Hepatic stellate cell (primary cell): ENCODE data around the gene OR8S1.

Source experiments
- DNase-seq: peaks from one replicate; pipeline ENCODE4 v3.0.0; 2011; ENCODE audit warnings: low spot score

OR8S1 gene

GRCh38 chr12:48556631-48557030, 31.2 kb downstream of the OR8S1 start:
- no peak for DNase-seq

- DNase-seq, result no peak
Observed at GRCh38 chr12:48557919-48558318, 32.5 kb downstream of the OR8S1 start.

GRCh38 chr12:48567731-48568130, 42.3 kb downstream of the OR8S1 start:
- DNase-seq, result no peak

GRCh38 chr12:48569946-48570345, 44.5 kb downstream of the OR8S1 start, which contains the start of gene LALBA:
Gene LALBA (minus strand): TSS chr12:48570046. CDS start chr12:48570020, 26 bp downstream.
- no peak for DNase-seq

- DNase-seq, result no peak
Observed at GRCh38 chr12:48572326-48572725, 46.9 kb downstream of the OR8S1 start.
